Stimulated activated CD4-positive, alpha-beta T cell treated with anti-CD3 and anti-CD28 coated beads, TNF-alpha, amount 100 ng/mL, for 4 hours (primary cell): ENCODE data around the gene OR2M2.

Experiments
- DNase-seq, 3 experiments: peaks; one replicate each; pipeline ENCODE4 v3.0.0-alpha.2; 2020; ENCODE audit warnings: low read depth in 3 of 3

The OR2M2 gene, protein sequence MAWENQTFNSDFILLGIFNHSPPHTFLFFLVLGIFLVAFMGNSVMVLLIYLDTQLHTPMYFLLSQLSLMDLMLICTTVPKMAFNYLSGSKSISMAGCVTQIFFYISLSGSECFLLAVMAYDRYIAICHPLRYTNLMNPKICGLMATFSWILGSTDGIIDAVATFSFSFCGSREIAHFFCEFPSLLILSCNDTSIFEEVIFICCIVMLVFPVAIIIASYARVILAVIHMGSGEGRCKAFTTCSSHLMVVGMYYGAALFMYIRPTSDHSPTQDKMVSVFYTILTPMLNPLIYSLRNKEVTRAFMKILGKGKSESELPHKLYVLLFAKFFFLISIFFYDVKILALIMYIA

DNA sequence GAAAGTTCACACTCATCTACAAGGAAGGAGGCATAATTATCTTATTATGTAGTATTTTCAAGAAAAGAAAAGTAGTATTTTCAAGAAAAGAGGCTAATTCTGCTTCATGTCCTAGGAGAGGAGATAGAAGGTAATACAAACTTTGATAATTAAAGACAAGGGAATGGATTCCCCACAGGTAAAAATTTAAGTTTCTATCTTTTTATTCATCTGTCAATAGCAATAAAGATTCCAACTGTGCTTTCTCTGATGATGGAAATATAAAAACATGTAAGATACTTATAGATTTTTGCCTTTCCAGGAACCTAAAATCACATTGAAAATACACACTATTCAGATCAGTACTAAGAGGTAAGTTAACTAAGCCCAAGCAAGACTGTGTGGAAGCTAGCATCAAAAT, at the start of gene OR2M2:
Gene OR2M2, plus strand, starts transcription at position 301 of the 400 bp plus-strand sequence. CDS start 5,165 bp downstream, outside the sequence.
- DNase-seq, result no peak

DNA sequence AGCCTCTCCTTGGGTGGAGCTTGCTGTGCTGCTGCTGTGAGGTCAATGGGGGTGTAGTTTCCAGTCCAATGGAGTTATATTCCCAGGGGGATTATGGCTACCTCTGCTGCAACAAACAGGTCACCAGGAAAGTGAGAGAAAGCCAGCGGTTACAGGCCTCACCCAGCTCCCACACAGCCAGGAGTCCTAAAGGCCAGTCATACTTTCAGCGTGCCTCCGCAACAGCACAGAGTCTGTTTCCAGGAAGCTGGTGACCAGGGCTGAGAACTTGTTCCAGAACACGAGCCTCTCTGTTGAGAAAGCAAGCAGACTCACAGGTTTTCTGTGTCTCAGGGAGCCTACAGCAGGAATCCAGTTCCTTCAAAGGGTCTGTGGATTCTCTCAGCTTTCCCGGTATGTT, 47.0 kb upstream of the OR2M2 start:
- DNase-seq, result no peak

DNA sequence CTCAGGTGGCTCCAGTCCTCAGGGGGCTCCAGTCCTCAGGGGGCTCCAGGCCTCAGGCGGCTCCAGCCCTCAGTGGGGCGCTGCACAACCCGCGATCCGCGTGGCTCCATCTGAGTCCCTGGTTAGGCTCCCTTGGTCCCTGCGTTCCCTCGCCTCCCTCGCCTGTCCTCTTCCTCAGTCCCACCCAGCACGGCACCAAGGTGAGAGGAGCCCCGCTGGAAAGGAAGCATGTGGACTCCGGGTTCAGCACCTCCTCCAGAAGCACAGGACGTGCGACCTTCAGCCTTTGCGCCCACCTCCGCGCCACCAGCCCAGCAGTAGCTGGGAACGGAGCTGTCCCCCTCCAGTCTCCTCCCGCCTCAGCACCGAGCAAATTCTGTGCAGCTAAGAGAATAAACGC, 37.8 kb upstream of the OR2M2 start:
- DNase-seq, result no peak

DNA sequence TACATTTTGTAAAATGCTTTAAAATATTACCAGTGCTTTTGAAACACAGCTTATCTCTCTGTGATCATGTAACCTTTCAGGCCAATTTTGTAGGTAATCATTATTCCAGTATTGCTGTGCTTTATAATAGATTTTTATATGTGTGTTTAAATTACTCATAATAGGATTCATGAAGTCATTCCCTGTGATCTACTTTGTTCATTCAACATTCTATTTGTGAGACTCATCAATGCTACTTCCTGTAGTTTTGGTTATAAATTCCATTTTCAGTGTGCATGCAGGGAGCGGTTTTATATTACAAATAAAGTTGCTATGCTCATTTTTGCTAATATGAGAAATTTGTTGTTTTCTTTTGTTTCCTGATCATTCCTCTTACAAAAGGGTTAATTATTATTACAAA, 33.8 kb upstream of the OR2M2 start:
- DNase-seq, result no peak

DNA sequence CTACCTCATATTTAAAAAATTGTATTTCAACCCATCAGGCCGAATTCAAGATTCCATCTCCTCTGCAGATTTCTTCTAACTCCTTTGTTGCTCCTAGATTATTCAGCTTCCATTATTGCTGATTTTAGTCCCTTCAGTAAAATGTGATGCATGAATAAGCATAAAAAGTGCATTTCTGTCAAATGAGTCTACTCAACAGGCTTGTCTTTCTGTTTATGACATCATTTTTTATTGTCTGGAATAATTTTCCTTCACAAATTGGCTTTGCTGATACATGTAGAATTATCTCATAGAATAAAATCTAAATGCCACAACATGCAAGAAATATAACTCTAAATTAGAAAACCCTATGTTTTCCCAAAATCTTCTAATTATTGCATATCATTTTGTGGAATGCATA, 31.3 kb upstream of the OR2M2 start:
- DNase-seq, result no peak

DNA sequence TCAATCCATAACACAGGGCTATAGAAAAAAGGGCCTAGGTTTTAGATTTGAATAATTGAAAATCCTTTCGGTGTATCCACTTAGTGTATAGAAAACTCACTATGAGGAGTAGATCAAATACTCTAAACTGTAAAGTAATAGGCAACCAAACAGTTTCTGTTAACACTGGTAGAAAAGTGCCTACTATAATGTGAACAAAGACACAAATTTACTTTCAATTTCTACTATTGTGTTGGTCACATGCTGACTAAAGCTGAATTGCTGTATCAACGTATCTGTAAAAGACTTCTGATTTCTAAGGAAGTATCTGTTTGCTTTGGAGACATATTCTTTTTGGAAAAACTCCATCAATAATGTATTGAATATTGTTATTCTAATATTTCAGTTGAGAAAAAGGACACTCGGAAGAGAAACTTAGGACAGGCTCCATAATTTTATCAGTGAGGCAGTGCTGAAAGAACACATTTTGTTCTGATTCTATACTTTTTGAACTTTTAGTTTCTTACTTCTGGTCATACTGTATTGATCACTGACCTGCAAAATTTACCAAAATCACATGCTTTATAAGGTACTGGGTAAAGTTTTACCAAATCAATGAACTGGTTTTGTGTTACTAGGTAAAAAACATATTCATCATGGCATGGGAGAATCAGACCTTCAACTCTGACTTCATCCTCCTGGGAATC, 30.0 kb upstream of the OR2M2 start, which contains the start of gene OR2M5:
Gene OR2M5, plus strand, starts transcription at position 636 of the 686 bp plus-strand sequence. Its CDS starts 0 bp downstream, at position 636.
- no peak for DNase-seq

DNA sequence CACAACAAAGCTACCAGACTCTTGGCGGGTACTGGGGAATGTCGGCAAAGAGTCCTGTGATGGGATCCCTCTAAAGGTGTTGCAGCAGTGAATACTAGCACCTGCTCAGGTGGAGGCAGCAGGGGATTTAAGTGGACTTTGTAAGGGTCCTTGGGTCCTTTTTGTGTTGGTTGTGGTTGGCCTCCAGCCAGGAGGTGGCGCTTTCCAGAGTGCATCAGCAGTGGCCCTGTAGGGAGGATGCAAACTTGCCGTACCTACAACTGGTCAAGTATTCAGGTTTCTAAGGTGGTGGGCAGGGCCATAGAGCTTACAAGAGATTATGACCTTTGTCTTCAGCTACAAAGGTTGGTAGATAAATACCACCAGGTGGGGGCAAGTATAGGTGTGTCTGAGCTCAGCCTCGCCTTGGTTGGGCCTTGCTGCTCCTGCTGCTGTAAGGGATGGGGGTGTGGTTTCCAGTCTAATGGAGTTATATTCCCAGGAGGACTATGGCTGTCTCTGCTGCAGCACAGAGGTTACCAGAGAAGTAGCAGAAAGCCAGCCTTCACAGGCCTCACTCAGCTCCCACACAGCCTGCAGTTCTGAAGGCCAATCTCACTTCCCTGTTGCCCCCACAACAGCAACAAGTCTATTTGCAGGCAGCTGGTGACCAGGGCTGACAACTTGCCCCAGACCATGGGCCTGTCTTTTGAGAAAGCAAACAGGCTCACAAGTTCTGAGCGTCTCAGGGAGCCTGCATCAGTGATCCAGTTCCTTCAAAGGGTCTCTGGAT, 22.4 kb upstream of the OR2M2 start:
- DNase-seq, result no peak

DNA sequence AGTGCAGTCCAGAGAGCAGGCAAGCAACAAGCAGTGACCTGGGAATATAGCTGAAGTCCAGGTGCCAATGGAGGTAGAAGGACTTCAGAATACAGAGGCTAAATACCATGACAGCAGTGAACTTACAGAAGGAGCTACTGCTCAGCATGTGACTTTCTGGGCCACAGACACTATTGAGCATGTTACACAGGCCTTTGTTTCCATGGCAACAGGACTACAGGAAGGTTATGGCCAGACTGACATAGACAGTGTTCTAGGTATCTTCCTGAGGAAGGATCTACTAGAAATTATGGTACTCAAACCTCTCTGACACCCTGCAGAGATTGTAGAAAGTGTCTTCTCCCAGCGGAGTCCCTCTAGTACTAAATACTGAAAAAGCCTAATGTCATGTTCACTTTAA, 18.7 kb upstream of the OR2M2 start:
- no peak for DNase-seq

DNA sequence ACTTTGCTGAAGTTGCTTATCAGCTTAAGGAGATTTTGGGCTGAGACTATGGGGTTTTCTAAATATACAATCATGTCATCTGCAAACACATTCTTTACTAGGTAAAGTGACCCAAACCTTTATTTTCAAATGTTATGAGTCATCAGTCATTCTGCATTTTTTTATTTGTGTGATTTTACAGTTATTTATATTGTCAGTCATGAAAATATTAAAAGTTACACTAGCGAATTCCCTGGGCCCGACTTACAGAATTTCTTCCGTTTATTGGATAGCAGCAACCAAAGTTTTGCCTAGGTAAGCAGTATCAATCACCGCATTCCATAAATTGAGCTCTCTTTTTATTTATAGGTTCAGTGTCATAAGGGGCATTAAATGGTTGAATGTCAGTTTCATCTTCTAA, 15.9 kb upstream of the OR2M2 start:
- DNase-seq, result no peak

DNA sequence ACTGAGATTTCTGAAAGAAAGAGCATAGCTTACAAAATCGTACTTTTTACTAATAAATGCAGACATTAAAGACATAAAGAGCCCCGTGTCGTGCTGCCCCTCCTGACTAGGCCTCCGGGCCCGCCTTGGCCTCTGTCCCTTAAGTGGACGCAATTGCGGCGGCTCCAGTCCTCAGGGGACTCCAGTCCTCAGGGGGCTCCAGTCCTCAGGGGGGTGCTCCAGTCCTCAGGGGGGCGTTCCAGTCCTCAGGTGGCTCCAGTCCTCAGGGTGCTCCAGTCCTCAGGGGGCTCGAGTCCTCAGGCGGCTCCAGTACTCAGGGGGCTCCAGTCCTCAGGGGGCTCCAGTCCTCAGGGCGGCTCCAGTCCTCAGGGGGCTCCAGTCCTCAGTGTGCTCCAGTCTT, 10.6 kb upstream of the OR2M2 start:
- no peak for DNase-seq

DNA sequence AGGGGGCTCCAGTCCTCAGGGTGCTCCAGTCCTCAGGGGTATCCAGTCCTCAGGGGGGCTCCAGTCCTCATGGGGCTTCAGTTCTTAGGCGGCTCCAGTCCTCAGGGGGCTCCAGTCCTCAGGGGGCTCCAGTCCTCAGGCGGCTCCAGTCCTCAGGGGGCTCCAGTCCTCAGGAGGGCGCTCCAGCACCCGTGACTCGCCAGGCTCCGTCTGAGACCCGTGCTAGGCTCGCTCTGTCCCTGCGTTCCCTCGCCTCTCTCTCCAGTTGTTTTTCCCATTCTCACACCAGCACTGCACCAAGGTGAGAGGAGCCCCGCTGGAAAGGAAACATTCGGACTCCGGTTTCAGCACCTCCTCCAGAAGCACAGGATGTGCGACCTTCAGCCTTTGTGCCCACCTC, 9.4 kb upstream of the OR2M2 start:
- DNase-seq, result no peak

DNA sequence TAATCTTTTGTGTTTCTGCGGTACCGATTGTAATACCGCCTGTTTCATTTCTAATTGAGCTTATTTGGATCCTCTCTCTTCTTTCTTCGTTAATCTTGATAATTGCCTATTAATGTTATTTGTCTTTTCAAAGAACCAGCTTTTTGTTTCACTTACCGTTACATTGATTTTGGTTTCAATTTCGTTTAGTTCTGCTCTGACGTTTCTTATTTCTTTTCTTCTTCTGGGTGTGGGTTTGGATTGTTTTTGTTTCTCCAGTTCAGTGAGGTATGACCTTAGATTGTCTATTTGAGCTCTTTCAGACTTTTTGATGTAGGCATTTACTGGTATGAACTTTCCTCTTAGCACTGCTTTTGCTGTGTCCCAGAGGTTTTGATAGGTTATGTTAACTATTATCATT, 9.4 kb downstream of the OR2M2 start:
- DNase-seq, result no peak

DNA sequence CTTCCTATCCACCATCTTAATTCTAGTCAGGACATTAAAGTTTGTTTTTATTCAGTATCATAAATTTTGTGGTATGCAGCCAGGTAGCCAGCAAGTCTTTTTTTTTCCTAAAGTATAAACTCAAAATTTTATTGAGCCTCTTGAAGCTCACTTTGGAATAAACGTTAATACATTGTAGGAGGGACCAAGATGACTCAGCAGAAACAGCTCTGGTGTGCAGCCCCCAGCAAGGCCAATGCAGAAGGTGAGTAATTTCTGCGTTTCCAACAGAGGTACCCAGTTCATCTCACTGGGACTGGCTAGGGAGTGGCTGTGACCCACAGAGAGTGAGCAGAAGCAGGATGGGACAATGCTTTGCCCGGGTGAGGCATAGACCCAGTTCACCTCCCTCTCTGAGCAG, 12.7 kb downstream of the OR2M2 start:
- DNase-seq, result no peak

DNA sequence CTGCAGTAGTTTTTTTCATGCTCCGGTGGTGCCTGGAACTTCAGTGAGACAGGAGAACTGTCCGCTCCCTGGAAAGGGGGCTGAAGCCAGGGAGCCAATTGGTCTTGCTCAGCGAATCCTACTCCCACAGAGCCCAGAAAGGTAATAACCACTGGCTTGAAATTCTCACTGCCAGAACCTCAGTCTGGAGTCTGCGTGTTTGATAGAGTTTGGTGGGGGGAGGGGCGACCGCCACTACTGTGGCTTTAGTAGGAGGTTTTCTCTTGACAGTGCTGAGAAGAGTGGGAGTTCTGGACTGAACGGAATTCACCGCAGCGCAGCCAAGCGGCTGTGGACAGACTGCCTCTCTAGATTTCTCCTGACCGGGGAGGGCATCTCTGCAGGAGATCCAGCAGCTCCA, 14.4 kb downstream of the OR2M2 start:
- DNase-seq, result no peak

DNA sequence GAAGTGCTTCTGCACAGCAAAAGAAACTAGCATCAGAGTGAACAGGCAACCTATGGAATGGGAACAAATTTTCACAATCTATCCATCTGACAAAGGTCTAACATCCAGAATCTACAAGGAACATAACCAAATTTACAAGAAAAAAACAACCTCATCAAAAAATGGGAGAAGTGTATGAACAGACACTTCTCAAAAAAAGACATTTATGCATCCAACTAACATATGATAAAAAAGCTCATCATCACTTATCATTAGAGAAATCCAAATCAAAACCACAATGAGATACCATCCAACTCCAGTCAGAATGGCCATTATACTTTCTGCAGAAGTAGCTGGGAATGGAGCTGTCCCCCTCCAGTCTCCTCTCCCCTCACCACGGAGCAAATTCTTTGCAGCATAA, 19.5 kb downstream of the OR2M2 start:
- no peak for DNase-seq

DNA sequence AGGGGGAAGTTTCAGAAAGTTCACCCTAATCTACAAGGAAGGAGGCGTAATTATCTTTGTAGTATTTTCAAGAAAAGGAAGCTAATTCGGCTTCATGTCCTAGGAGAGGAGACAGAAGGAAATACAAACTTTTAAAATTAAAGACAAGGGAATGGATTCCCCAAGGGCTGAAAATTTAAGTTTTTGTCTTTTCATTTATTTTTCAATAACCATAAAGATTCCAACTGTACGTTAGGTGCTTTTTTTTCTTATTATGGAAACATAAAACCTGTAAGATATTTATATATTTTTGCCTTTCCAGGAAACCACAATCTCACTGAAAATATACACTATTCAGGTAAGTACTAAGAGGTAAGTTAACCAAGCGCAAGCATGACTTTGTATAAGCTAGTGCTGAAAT, 22.3 kb downstream of the OR2M2 start, which contains the start of gene OR2M3:
Gene OR2M3, plus strand, starts transcription at position 301 of the 400 bp plus-strand sequence. CDS start 5,803 bp downstream, outside the sequence.
- no peak for DNase-seq

DNA sequence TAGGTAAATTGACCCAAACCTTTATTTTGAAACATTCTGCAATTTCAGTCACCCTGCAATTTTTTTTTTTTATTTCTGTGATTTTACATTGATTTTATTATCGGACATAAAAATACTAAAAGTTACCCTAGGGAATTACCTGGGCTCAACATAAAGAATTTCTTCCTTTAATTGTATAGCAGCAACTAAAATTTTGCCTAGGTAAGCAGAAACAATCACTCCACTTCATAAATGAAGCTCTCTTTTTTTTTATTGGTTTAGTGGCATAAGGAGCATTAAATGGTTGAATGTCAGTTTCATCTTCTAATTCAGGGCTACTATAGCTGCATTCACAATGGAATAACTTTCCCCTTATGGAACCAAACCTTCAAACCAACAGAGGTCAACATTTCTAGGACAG, 41.3 kb downstream of the OR2M2 start:
- DNase-seq, result no peak

DNA sequence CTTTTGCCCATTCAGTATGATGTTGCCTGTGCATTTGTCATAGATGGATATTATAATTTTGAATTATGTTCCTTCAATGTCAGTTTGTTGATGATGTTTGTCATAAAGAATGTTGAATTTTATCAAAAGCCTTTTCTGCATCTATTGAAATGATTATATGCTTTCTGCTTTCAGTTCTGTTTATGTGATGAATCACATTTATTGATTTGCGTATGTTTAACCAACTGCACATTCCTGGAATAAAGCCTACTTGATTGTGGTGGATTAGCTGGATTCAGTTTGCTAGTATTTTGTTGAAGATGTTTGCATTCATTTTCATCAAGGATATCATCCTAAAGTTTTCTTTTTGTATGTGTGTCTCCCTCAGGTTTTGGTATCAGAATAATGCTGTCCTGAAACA, 50.9 kb downstream of the OR2M2 start:
- no peak for DNase-seq

DNA sequence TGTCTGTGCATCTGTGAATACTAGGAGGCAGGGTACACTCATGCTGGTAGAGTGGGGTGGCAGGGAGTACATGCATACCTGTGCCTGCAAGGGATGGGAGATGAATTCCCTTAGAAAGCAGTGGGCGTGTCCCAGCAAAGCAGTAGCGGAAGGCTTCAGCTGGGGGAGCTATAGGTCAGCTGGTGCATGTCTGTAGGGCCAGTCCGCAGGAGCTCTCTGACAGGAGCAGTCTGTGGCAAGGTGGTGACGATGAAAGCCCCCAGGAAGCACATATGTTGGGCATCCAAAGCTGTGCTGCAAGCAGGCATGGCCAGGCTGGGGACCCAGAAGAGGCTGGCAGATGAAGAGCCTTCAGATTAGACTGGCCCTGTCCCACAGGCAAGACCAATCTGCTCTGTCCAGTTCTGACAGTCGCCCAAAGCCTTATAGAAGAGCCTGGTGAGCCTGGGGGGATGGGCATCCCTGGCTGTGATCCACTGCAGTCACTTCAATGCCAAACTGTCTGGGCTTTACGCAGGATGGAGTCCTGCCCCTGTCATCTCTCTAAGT, 54.8 kb downstream of the OR2M2 start:
- no peak for DNase-seq
